Measurements from ENCODE around the gene METRN. TPM values are rescaled to one million over a fixed set of nuclear protein-coding genes. Genes with fewer than 3 reads are reported as not detected.

The METRN gene
- total and polyA plus RNA-seq, 2 donors (not counting 1 experiment from before 2014, with no cell fraction given): 6.9 to 10.4 TPM

DNA sequence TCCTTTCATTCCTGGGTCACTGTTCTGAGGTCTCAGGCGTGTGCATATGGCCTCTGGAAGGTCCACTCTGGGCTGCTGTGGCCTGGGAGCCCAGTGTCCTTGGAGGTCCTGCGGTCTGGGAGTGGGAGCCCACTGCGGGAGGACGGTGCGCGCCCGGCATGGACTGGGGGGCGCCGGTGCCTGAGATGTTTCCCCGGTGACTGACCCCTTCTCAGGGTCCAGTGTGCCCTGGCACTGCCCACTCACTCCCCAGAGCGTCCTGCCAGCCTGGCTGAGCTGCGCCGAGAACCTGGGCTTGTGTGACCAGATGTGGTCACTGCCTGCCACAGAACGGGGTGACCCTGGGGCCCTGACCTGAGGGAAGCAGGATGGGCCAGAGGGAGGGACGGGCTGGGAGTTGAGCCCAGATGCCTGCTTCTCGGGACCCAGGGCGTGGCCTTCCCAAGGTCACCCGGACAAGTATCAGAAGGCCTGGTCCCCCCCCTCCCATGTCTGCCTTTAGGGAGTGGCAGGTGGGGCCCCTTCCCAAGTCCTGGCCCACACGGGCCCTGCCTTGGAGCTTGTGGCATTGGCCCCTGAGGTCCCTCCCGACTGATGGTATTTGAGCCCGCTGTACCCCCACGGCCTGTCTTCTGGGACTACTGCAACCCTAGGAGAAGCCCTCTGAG, 40.6 kb upstream of the METRN start:
- Histone ChIP-seq H3K27me3 (replicated peaks in 1 of 4; ENCODE audit: control extremely low read depth in 1 of 4, control insufficient read depth in 3 of 4, insufficient read depth in 4 of 4, low read length in 3 of 4) (peaks cover 0 to 25% (median 11%) of the 10 kb centered on the region in 4 experiments), H4K20me1 (ENCODE audit: control insufficient read depth, insufficient read depth, low read length, poor library complexity, severe bottlenecking) (peaks cover 22% of the 10 kb centered on the region), H3K9me3 (ENCODE audit: control extremely low read depth in 1 of 3, control insufficient read depth in 2 of 3, insufficient read depth in 1 of 3, low read length in 2 of 3) (peaks cover 0 to 7% (median 0%) of the 10 kb centered on the region in 3 donors), H3K4me3 (ENCODE audit: control extremely low read depth in 1 of 5, extremely low read depth in 1 of 5, insufficient read depth in 1 of 5, low read depth in 2 of 5, low read length in 4 of 5) (no peak overlapping the region), H3K4me1 (ENCODE audit: control insufficient read depth in 2 of 2, insufficient read depth in 2 of 2, low read length in 2 of 2) (peaks cover 10 to 31% of the 10 kb centered on the region in 2 donors), H3K4me2 (replicated peaks; ENCODE audit: low read depth, low read length, poor library complexity, severe bottlenecking) (no peak overlapping the region), H3K27ac (ENCODE audit: low read length in 2 of 2) (no peak overlapping the region), H3K9ac (ENCODE audit: low read length) (no peak overlapping the region), H3K36me3 (replicated peaks in 1 of 2; ENCODE audit: control extremely low read depth in 1 of 2, control insufficient read depth in 1 of 2, extremely low read depth in 1 of 2, insufficient read depth in 2 of 2, low read length in 1 of 2) (peaks cover 0 to 31% of the 10 kb centered on the region in 2 experiments), H3K79me2 (ENCODE audit: control insufficient read depth, insufficient read depth, low read length) (no peaks in the 10 kb centered on the region), H2AFZ (ENCODE audit: insufficient read depth, low read depth, low read length, poor library complexity, severe bottlenecking) (no peak overlapping the region)
- 95% methylated on average over 20 of the region's 22 CpGs for WGBS (ENCODE audit: insufficient coverage)
- Mint-ChIP-seq H3K4me3 (no peak overlapping the region), H3K27ac (no peak overlapping the region), H3K9me3 (ENCODE audit: insufficient read depth) (no peaks in the 10 kb centered on the region), H3K27me3 (peaks cover 6% of the 10 kb centered on the region), H3K4me1 (peaks cover 20% of the 10 kb centered on the region)
- ChIA-PET POLR2A (no interaction called here), CTCF (no interaction called here)
- intact Hi-C loops (cut with micrococcal nuclease): no loop called here
- DNase-seq (no peak), ATAC-seq (ENCODE audit: low read depth) (no peak)
- no peak for TF ChIP-seq EZH2 (IDR thresholded peaks at IDR 0.05; ENCODE audit: borderline replicate concordance, insufficient read depth, low read depth, low read length, poor library complexity, severe bottlenecking)
- TF ChIP-seq, protein P1, sequence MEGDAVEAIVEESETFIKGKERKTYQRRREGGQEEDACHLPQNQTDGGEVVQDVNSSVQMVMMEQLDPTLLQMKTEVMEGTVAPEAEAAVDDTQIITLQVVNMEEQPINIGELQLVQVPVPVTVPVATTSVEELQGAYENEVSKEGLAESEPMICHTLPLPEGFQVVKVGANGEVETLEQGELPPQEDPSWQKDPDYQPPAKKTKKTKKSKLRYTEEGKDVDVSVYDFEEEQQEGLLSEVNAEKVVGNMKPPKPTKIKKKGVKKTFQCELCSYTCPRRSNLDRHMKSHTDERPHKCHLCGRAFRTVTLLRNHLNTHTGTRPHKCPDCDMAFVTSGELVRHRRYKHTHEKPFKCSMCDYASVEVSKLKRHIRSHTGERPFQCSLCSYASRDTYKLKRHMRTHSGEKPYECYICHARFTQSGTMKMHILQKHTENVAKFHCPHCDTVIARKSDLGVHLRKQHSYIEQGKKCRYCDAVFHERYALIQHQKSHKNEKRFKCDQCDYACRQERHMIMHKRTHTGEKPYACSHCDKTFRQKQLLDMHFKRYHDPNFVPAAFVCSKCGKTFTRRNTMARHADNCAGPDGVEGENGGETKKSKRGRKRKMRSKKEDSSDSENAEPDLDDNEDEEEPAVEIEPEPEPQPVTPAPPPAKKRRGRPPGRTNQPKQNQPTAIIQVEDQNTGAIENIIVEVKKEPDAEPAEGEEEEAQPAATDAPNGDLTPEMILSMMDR (IDR thresholded peaks at IDR 0.05): no peak
